Head of caudate nucleus (tissue), 42 donors: ENCODE results near the gene SURF4.
A peak's percentile ranks its signal among the peaks of the same experiment; 100 is the strongest.

ENCODE experiments used
- DNase-seq, 42 donors: peaks; one replicate each; pipeline versions ENCODE4 v3.0.0 to v3.0.0-alpha.2; 2020 to 2021; ENCODE audit warnings: mixed read lengths in 7 of 42
- intact Hi-C: fragments of 100-400 bp; cut with DNase I; formaldehyde crosslinking; loops from one replicate; pipeline ENCODE4 v1.15.0; 2022

The SURF4 gene

DNA sequence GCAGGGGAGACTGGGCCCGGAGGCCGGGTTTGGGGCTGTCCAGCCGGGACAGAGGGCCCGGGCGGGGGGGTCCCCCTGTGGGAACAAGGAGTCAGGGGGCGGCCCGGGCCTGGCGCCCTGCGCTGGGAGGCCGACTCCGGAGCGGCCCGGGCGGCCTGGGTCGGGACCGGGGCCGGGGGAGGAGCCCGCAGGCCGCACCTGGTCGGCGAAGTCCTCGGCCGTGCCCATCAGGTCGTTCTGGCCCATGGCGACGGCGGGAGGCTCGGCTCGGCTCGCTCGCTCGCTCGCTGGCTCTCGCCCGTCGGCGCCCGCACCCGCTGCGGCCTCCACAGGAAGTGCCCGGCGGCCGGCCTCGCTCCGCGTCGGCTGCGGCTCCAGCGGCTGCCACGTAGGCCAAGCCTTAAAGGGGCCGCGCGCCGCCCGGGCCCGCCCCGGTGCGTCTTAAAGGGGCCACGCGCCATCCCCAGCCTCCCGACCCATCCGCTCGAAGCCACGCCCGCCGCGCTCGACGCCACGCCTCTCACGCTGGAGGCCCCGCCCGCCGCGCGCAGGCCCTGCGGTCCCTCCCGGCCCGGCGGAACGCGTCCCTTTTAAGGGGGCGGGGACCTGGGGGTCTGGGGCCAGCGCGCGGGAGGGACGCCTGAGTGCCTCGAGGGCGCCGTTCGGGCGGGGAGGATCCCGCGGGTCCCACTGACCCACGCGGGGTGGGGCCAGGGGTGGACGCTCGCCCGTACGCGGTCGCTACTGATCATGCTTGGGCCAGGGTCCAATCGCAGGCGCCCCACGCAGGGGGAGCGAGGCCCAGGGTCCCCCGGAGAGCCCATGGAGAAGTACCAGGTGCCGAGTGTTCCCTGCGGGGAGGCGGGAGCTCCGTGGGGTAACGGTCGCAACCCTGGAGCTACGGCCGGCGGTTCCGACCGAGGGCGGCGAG is at the start of gene SURF4, which contains the start of gene STKLD1:
TSS of gene SURF4 (minus strand) at position 337 of the 931 bp plus-strand sequence. CDS start at position 246, 91 bp downstream.
TSS of gene STKLD1 (plus strand) at position 643 of the 931 bp plus-strand sequence. CDS start at position 751, 108 bp downstream.
- peak; percentile 91 to 99 (median 97) for DNase-seq
- intact Hi-C loops, result loop anchor here (5.0 kb wide), 1 partner anchor 761 kb away; the partner anchor contains the start of gene WDR5

DNA sequence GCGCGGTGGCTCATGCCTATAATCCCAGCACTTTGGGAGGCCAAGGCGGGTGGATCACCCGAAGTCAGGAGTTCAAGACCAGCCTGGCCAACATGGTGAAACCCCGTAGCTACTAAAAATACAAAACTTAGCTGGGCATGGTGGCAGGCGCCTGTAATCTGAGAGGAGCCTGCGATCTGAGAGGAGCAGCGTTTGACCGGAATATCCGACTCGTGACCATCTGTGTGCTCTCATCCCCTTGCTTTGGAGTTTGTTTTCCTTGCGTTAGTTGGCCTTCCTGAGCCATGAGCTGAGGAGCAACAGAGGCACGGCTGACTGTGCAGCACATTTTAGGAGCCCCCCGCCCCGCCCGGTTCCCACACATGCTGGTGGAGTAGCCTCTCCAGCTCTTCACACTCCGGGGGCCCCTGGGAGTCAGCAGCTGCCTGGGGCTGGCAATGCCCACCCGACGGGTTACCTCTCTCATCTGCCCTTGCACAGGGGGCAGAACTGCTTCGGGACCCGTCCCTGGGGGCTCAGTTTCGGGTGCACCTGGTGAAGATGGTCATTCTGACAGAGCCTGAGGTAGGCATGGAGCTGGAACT is 49.3 kb upstream of the SURF4 start:
- intact Hi-C loops, result no loop called here

GRCh38 chr9:133424187-133424586 is 48.3 kb upstream of the SURF4 start:
- intact Hi-C loops, result no loop called here

More for the DNA sequence above, 49.3 kb upstream of the SURF4 start:
- DNase-seq, result no peak

DNA sequence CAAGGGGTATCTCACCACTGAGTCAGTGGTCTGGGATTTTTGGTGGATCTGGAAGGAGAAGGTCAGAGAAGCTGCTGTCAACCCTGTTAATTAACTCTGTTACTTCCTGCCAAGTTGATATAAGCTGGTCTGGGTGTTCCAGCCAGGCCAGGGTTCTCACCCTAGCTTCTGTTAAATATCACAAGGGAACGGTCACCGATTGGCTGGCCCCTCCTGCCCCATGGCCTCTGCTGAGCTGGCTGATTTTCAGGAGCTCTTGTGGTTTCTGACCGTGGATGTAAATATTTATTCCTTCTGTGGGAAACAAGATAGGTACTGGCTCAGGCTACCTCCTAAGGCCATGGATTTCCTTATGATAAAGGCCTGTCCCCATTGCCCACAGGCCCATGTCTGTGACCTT is 47.4 kb upstream of the SURF4 start:
- intact Hi-C loops, result no loop called here
- no peak for DNase-seq

More at GRCh38 chr9:133424187-133424586, 48.3 kb upstream of the SURF4 start:
- no peak for DNase-seq

GRCh38 chr9:133421615-133422542 is 46.0 kb upstream of the SURF4 start, which contains the start of gene ADAMTS13:
Gene ADAMTS13, plus strand, starts transcription at chr9:133422367. Its CDS starts 77 bp downstream, at chr9:133422444.
- intact Hi-C loops, result no loop called here
- DNase-seq, result no peak

DNA sequence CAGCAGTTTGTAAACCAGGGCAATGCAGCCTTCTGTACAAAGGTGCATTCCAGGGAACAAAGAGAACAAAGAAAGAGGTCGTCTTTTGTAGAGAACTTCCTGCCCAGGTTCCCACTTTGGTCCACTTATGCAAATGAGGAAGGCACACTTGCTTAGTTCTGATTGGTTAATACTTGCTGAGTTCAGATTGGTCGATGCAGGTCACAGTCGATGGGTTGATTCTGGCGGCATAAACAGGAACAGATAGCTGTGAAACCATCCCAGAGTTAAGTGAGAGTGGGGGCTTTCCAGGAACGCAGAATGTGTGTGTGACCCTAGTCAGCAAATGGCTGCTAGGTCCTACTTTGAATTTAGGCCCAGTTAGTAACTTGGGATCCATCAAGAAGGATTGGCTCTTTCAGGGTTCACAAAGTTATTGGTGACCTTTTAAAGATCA is 44.5 kb upstream of the SURF4 start:
- no peak for DNase-seq
- intact Hi-C loops, result no loop called here

DNA sequence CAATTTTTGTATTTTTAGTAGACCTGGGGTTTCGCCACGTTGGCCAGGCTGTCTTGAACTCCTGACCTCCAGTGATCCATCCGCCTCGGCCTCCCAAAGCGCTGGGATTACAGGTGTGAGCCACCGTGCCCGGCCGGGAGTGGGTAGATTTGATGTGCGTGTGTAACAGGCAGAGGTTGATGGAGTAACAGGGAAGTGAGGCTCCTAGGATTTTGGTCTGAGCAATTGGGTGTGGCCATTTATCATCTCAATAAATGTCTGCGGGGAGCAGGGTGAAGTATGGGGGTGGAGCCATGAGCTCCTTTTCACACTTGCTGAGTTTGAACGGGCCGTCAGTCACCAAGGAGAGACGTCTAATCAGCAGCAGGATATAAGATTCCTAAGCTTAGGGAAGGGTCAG is 43.1 kb upstream of the SURF4 start:
- intact Hi-C loops, result loop anchor here (5.0 to 10.0 kb wide), 2 partner anchors 38 to 64 kb away; partner anchors contain the start of genes CACFD1, SURF1 and SURF2
- DNase-seq, result no peak

- intact Hi-C loops, result loop anchor here (5.0 to 10.0 kb wide), 2 partner anchors 40 to 63 kb away; partner anchors contain the start of genes CACFD1, SURF1 and SURF2
- peak; percentile 59 to 93 (median 82) for DNase-seq
These were observed 41.9 kb upstream of the SURF4 start, which contains the start of gene REXO4 for GRCh38 chr9:133417541-133418461. Gene REXO4, minus strand, starts transcription at chr9:133418010. Its CDS starts 166 bp downstream, at chr9:133417844.

DNA sequence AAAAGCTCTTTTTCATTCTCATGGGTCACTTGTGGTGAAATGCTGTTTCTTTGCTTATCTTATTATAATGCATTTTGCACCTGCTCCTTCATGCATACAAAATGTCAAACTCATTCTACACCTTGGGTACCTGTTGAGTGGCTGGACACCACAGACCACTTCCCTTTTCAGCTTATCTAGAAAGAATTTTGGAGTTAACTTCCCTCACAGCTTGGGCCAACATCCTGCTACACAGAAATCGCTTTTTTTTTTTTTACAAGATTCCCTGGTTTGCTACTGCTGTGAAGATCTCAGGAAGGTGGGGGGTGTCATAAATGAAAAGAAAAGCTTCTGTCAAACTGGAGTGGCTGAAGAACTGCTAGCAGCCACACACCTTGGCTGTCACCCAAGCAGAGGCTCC is 39.3 kb upstream of the SURF4 start:
- DNase-seq, result no peak
- intact Hi-C loops, result loop anchor here (5.0 to 10.0 kb wide), 2 partner anchors 42 to 60 kb away; partner anchors contain the start of genes CACFD1, SURF1 and SURF2

DNA sequence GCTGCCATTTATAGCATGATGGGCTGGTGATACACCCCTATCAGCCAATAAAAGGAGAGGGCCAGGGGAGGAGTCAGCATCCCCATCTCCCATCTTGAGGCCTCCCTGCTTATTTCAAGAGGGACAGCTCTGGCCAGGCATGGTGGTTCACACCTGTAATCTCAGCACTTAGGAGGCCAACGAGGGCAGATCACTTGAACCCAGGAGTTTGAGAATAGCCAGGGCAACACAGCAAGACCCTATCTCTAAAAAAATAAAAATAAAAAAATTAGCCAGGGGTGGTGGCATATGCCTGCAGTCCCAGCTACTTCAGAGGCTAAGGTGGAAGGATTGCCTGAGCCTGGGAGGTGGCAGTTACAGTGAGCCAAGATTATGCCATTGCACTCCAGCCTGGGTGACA is 32.2 kb upstream of the SURF4 start:
- no peak for DNase-seq
- intact Hi-C loops, result loop anchor here (5.0 kb wide), 1 partner anchor 79 kb away; no protein-coding TSS in a partner anchor

DNA sequence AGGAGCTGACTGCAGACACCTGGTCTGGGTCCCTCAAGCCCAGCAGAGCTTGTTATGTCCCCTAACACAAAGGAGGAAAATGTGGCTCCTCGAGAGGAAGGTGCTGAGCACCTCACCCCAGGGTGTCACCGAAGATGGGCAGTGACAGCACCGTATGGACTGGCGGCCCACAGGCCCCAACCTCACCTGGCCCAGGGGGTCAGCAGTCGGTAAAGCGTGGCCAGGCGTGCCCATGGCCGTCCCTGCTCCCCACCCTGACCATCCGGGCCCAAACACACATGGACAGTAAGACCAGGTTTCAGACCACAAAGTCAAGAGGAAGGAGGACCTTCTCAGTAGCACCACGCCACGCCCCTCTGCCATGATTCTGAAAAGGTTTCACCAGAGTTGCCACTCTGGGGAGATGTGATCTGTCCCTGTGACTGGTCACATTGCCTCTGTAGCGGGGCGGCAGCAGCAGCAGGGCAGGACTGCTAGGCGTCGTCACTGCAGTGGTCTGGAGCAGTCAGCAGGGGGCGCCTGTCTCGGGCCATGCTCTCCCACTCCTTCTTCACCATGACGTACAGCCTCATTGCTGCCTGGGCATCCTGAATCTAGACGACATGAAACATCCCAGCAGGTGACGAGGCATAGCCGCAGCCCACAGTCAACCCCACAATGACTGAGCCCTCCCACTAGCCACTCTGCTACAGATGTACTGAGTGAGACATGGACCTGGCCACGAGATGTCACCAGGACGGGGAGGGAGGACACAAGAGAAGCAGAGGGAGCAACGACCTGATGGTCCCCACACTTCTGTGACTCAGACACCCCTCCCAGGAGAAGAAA is 30.8 kb upstream of the SURF4 start:
- intact Hi-C loops, result loop anchor here (5.0 kb wide), 1 partner anchor 81 kb away; no protein-coding TSS in a partner anchor
- peak; percentile 70 to 91 (median 82) for DNase-seq

GRCh38 chr9:133405508-133406438 is 29.9 kb upstream of the SURF4 start:
- intact Hi-C loops, result loop anchor here (5.0 kb wide), 1 partner anchor 82 kb away; no protein-coding TSS in a partner anchor
- DNase-seq, result no peak

- no peak for DNase-seq
- intact Hi-C loops, result loop anchor here (5.0 kb wide), 1 partner anchor 83 kb away; no protein-coding TSS in a partner anchor
These were observed 28.7 kb upstream of the SURF4 start for GRCh38 chr9:133404454-133405002.

GRCh38 chr9:133403766-133404453 is 28.1 kb upstream of the SURF4 start:
- intact Hi-C loops, result no loop called here
- DNase-seq, result peak in 8 of 42 donors; percentile 19 to 52 (median 30)
